Neural crest cell (in vitro differentiated cells): ENCODE data around the gene HEXB. TPM values are rescaled to one million over a fixed set of nuclear protein-coding genes. Genes with fewer than 3 reads are reported as not detected.

Experiments used
- DNase-seq: peaks from one replicate; pipeline ENCODE4 v3.0.0; 2021; ENCODE audit warnings: low read depth, mixed read lengths, low spot score
- H3K27ac Mint-ChIP-seq: one replicate; pipeline ENCODE4 v1.8.0; 2021; ENCODE audit warnings: mild to moderate bottlenecking, mixed read lengths; ENCODE audit not compliant: unreplicated experiment
- H3K27me3 Mint-ChIP-seq: 2 replicates; pipeline ENCODE4 v1.8.0; 2021; ENCODE audit warnings: low read depth, mild to moderate bottlenecking, mixed read lengths
- H3K36me3 Mint-ChIP-seq: 2 replicates; pipeline ENCODE4 v1.8.0; 2021; ENCODE audit warnings: low read depth, mild to moderate bottlenecking, mixed read lengths
- H3K4me1 Mint-ChIP-seq: 2 replicates; pipeline ENCODE4 v1.8.0; 2021; ENCODE audit warnings: mixed read lengths
- H3K4me3 Mint-ChIP-seq: one replicate; pipeline ENCODE4 v1.8.0; 2021; ENCODE audit warnings: mild to moderate bottlenecking, mixed read lengths
- H3K9me3 Mint-ChIP-seq: 2 replicates; pipeline ENCODE4 v1.8.0; 2021; ENCODE audit warnings: mixed read lengths
- total RNA-seq: library from RNA; stranded (reverse); gene quantifications from 2 replicates; pipeline ENCODE4 v1.2.1, GENCODE V29; 2021
- TF ChIP-seq, protein P1 (sequence below): fragments of 200-600 bp; sonication (generic); conservative IDR thresholded peaks from 2 replicates; pipeline ENCODE4 v1.5.0; 2021; ENCODE audit warnings: antibody characterized with exemption, mild to moderate bottlenecking

The HEXB gene
- total RNA-seq, 1 donor from 2014 or later: 54.3 TPM

DNA sequence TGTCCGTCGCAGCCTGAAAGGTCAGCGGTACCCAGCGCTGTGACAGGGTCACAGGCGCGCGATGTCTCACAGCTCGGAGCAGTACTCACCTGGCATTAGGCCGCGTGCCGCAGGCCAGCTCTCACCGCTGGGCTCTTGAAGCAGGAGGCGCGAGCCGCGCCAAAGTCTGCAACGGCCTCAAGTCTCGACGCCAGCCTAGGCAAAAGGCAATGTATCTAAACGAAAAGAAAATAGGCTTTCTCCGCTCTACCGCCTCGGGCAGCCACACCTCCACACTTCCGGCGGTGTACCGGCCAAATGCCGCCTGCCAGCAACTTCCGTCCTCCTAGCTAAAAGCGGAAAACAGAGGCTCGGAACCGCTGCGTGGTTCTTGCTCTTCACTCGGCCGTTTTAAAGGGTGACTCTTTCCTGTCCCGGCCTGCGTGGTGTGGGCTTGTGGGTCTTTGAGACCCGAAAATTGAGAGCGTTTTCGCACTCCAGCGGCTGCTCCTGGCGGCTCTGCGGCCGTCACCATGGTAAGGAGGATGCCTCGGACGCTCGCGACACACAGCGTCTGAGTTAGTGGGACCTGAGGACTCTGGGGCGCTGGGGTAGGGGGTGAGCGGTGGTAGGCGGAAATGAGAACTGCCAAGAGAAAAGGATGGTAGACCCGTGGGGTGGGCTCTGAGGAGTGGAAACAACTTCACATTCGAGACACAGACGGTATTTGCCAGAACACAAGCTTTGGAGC lies 82.0 kb downstream of the HEXB start, which contains the start of the genes GFM2 and NSA2:
GFM2 (minus strand) TSS at position 269 of the 730 bp plus-strand sequence. CDS start 3,375 bp downstream, outside the sequence.
NSA2 (plus strand) TSS at position 401 of the 730 bp plus-strand sequence; CDS start at position 513, 112 bp downstream.
- Mint-ChIP-seq H3K4me1 (peaks cover 29% of the 10 kb centered on the region), H3K27ac (peak within 1 kb of the TSS; percentile 97), H3K27me3 (no peaks in the 10 kb centered on the region), H3K9me3 (no peaks in the 10 kb centered on the region), H3K4me3 (peak within 1 kb of the TSS; percentile 100), H3K36me3 (peaks cover 11% of the 10 kb centered on the region)
- peak; percentile 89 for DNase-seq
- TF ChIP-seq, protein P1, sequence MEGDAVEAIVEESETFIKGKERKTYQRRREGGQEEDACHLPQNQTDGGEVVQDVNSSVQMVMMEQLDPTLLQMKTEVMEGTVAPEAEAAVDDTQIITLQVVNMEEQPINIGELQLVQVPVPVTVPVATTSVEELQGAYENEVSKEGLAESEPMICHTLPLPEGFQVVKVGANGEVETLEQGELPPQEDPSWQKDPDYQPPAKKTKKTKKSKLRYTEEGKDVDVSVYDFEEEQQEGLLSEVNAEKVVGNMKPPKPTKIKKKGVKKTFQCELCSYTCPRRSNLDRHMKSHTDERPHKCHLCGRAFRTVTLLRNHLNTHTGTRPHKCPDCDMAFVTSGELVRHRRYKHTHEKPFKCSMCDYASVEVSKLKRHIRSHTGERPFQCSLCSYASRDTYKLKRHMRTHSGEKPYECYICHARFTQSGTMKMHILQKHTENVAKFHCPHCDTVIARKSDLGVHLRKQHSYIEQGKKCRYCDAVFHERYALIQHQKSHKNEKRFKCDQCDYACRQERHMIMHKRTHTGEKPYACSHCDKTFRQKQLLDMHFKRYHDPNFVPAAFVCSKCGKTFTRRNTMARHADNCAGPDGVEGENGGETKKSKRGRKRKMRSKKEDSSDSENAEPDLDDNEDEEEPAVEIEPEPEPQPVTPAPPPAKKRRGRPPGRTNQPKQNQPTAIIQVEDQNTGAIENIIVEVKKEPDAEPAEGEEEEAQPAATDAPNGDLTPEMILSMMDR: no peak

DNA sequence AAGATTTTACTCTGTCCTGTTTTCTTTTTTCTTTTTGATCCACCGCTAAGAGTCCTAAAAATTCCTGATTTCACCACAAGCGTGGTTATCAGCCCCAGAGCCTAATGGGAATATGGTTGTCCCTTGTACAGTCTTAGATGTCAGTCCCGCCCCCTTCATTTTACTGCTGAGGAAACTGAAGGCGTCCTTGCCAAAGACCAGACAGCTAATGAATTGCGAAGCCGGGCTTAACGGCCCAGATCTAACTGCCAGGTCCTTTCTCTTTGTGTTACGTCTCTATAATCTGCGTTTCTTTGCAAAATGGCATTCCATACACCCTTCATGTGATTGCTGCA lies 82.5 kb downstream of the HEXB start:
- DNase-seq: no peak
- Mint-ChIP-seq H3K27me3 (no peaks in the 10 kb centered on the region), H3K27ac (peak overlapping the region; percentile 97), H3K36me3 (peaks cover 11% of the 10 kb centered on the region), H3K4me3 (peak overlapping the region; percentile 100), H3K9me3 (no peaks in the 10 kb centered on the region), H3K4me1 (peaks cover 29% of the 10 kb centered on the region)
- TF ChIP-seq, protein P1: no peak

Other genes starting within 250 kb of the HEXB start
- 130 and 135 TPM in 2 replicates for gene ENC1, start 44.5 kb upstream of the HEXB start, total RNA-seq
- 29.8 and 29.9 TPM in 2 replicates for gene GFM2, start 81.9 kb downstream of the HEXB start, total RNA-seq
- 77.1 and 80.2 TPM in 2 replicates for gene NSA2, start 82.0 kb downstream of the HEXB start, total RNA-seq
- gene FAM169A, start 181.2 kb downstream of the HEXB start, total RNA-seq: 11.6 and 13.6 TPM in 2 replicates